ENCODE measurements around the gene TMC1. TPM values are rescaled to one million over a fixed set of nuclear protein-coding genes. Genes with fewer than 3 reads are reported as not detected.
"Not testable (repeated sequence)": the region's sequence is repeated elsewhere in the genome, so short reads cannot be mapped to it uniquely, and the experiment has no call there.

Gene TMC1
- 0.69 TPM for total RNA-seq

- DNase-seq = not testable (repeated sequence)
These were observed at the start of gene TMC1 for GRCh38 chr9:72521416-72521815. TSS of gene TMC1 (plus strand) at chr9:72521608. CDS start at chr9:72648649, 127,041 bp downstream.

GRCh38 chr9:72473474-72474261, 47.7 kb upstream of the TMC1 start:
- no peak for DNase-seq

DNA sequence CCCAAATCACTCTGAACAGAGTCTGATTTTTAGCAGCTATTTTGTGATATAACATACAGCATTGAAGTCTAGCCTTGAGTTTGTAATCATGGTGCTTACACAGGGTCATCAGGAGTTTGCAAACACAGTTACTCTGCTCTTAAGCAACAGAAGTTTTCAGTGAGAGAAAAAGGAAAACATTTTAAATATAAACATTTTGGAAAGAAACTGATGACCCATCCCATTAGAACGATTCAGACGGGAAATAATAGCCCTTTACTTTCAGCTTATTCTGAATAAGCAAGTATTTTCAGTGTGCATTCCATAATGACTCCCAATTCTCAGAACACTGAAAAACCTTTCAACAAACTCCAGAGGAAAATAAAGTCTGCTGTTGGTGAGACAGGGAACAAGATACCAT, 46.7 kb upstream of the TMC1 start:
- DNase-seq = no peak

GRCh38 chr9:72476100-72476499, 45.3 kb upstream of the TMC1 start:
- no peak for DNase-seq

GRCh38 chr9:72476617-72477437, 44.6 kb upstream of the TMC1 start:
- no peak for DNase-seq

DNA sequence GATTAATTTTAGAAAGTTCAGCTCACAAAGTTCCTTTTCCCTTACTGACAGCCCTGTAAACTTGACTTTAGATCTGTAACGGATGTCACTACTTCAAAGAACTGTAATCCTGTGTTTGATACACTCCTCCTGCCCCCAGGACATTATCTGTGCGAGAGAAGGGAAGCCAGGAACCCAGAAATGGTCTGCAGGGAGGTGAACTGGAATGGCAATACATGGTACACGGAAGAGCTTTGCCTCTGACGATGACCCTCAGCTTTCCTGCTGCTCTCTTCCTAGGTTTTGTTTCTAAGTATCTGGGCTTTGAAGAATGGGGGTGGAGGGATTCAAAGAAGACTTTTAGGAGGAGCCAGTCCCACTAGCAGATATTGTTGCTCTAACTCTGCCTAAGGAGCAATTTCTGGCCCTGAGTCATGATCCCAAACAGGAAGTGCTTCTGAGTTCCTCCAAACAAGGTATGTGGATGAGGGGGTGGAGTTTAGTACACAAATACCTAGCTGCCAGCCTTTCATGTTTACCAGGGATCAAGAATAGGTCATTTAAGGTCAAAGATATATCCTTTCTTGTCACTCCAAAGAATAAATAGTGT, 43.4 kb upstream of the TMC1 start:
- DNase-seq = no peak

DNA sequence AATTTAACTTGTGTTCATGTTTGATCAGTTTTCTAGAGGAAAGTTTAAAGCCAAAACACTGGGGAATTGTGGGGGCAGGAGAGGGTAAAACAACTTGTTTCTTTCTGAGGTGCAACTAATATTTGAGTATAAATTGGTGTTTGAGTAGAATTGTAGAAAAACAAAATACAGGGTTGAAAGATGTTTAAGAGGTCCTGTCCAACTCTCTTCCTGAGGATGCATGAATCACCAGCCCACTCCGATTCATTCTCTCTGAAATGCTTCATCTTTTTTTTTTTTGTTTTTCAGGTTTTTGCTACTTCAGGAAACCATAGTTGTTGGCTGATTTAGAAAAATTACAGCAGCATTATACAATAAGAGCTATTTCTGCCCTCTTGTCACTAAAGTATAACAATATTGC, 42.4 kb upstream of the TMC1 start:
- no peak for DNase-seq

DNA sequence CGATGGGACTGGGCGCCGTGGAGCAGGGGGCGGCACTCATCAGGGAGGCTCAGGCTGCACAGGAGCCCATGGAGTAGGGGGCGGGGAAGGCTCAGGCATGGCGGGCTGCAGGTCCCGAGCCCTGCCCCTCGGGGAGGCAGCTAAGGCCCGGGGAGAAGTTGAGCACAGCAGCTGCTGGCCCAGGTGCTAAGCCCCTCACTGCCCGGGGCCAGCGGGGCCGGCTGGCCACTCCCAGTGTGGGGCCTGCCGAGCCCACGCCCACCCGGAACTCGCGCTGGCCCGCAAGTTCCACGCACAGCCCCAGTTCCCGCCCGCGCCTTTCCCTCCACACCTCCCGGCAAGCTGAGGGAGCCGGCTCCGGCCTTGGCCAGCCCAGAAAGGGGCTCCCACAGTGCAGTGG, 41.1 kb upstream of the TMC1 start:
- not testable (repeated sequence) for DNase-seq

DNA sequence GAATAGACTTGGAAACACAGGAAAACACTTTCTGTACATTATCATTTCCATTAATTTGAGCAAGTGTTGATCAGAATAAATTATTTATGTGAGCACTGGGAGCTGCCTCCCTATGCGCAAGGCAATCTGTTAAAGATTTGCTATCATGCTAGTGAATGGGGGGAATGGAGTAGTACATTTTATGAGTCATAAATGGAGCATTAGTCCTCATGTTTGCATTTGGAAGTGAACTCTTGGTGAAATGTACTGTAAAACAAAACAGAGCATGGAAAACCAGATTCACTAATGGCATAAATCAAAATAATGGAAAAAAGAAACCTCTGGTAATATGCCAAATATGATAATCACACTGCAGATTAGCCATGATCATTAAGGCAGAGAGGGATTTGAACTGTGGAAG, 40.5 kb upstream of the TMC1 start:
- peak; percentile 46 for DNase-seq

DNA sequence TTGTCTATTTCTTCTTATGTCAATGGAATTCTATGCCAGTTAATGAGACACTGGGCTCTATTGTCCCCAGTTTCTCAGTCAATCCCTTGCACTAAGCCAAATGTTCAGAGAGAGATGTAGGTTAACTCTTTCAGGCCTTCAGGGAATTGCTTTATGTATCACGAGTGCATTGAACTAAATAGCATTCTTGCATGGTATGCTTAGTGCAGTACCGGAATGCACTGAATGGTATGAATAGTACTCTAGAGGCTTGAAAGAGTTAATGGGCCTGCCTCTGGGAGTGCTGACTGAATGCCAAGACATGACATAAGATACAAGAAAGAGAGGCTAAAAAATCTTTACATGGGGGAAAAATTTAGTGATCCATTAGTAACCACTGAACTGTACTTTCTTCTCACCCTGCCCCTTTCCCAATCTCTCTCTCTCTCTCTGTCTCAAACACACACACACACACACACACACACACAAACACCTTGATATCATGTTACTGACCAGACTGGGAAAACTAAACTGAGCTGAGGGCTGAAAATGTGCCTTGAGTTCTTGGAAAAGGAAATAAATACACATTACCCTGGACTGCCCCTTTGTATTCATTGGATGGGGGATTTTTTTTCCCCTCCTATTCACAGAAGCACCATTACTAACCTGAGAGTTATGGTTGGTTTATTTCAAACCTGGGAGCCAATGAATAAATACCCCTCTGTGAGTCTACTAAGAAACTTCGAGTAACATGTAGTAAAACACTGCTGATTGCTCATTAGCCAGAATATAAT, 35.4 kb upstream of the TMC1 start:
- peak; percentile 63 for DNase-seq

DNA sequence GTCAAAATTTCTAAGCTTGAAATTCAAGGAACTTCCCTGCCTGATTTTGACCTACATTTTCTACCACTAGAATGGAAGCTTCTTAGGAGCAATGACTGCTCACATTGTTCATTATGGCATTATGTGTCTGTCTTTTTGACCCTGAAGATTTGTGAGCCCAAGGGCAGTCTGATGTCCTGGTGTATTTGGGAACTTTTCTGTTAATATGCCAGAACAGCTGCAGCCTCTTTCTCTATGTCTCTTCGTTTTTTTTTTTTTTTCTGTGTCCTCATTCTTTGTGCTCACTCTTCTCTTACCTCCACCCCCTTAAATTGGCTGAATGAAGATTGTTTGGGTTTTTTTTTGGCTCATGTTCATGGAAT, 34.8 kb upstream of the TMC1 start:
- no peak for DNase-seq

- not testable (repeated sequence) for DNase-seq
These were observed 33.7 kb upstream of the TMC1 start for GRCh38 chr9:72487665-72488064.

DNA sequence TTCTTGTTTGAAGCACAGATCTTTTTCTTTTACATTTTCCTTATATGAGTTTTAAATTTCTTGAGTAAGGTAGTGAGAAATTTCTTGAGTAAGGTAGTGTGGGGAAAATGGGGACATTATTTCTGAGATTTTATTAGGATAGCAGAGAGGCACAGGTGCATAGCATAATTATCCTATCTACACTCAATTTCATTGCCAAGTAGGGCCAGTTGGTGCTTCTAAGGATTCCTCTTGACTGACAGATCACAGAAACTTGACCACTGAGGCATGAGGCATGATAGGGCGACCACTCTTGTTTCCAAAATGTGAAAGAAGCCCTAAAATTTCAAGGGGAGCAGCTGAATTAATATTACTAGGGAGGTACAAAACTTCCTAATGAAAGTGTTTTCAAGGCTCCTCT, 31.4 kb upstream of the TMC1 start:
- no peak for DNase-seq

DNA sequence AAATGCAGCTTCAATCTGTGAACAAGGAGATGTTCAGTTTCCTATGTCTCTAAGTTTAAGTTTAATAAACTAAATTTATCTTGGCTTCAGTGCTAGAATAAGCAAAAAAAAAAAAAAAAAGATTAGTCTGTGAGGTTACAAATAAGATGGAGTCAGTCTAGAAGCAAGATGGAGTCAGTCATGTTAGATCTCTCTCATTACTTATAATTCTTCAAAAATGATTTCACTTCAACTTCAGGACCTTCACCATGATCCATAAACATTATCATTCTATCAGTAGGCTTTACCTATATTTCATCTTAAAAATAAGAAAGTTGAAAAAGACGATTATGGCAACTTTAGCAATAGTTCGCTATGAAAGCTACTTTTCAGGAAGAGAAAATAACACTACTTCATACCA, 30.2 kb upstream of the TMC1 start:
- DNase-seq = no peak

DNA sequence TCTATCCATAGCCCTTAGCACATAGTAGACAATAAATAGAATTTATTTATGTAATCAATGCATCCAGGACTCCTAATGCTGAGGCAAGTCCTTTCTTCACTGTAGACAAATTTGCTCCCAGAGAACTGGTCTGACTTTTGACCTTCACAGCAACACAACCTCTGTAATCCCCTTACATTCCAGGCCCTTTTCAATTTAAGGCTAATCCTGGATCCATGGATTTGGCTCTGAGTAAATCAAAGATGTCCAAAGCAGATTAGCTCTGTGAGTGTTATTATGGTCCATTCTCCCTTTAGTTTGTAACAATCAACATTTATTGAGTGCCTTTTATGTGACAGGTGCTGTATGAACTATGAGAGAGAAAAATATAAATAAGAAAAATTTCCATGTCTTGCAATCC, 27.4 kb upstream of the TMC1 start:
- no peak for DNase-seq

DNA sequence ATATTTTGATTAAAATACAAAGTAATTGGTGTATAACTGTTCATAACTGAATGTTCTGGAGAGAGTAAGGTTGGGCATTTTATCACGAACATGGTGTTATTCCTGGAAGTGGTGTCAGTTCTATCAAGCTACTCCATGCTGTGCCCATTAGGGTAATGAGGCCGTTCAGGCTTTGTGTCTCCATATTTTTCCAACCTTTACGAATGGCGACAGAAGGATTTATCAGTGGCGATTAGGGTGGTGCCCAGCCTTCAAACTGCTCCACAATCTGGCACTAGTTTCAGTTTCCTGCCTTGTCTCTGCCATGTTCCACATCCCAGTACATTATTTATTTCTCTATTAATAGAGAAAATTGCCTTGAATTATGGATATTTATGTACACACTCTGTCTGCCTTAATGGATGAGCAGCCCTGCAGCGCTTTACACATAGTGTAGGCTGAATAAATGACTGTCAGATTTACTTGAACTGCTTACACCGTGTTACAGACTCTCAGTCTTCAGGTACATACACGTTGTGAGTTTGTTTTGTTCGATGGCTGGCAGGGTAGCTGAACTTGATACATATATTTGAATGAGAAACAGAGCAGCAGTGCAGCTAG, 23.9 kb upstream of the TMC1 start:
- no peak for DNase-seq

DNA sequence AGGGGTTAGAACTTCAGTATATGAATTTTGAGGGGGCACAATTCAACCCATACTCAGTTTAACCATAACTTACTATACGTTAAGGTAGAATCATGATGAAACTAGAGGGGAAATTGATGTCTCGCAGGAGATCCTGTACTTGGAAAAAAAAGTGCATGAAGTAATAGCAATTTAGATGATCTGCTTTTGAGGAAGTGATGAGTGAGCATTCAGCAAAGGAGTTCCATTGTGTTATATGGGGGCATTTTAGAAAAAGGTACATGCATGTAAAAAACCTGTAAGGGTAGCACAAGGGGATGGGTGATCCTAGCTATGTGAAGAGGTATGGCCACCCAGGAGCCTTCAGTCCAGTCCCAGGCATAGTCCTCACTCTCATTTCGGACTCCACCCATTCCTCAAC, 14.8 kb upstream of the TMC1 start:
- DNase-seq = no peak

- no peak for DNase-seq
These were observed 12.4 kb upstream of the TMC1 start for GRCh38 chr9:72509053-72509452.

DNA sequence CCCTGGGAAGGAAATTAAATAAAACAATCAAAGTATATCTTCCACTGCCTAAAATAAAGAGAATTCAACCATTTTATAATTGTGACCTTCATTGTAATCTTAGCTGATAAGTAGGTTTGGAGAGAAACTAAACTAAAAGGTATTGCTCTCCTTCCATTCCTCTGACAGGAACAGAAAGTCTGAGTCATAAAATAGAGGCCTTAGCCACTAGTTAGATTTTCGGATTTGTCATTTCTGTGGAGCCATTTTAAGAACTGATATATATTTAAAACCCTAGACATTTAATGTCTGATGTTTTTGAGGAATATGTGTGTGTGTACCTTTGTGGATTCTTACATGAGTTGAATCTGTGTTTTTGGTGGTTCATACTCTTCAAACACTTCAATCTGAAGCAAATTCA, 11.8 kb upstream of the TMC1 start:
- DNase-seq = no peak

DNA sequence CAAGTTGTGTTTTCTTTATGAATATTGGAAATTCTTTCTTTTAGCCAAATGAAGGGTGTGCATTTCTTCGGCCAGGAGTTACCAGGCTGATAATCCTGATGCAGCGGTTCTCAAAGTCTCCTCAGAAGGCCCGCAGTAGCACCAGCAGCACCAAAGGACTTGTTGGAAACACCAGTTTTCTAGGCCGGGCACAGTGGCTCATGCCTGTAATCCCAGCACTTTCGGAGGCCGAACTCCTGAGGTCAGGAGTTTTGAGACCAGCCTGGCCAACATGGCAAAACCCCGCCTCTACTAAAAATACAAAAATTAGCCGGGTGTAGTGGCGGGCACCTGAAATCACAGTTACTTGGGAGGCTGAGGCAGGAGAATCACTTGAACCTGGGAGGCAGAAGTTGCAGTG, 397 bp upstream of the TMC1 start:
- not testable (repeated sequence) for DNase-seq

GRCh38 chr9:72524820-72525540, 3.6 kb downstream of the TMC1 start:
- DNase-seq = no peak
